HG02610 (cell line): ENCODE data around the gene EAF2.

Experiments used
- ATAC-seq: cut with Tn5 transposase; IDR thresholded peaks from one replicate; pipeline ENCODE4 v1.9.1; 2021; ENCODE audit warnings: mild to moderate bottlenecking, moderate library complexity; ENCODE audit not compliant: unreplicated experiment

The EAF2 gene

DNA sequence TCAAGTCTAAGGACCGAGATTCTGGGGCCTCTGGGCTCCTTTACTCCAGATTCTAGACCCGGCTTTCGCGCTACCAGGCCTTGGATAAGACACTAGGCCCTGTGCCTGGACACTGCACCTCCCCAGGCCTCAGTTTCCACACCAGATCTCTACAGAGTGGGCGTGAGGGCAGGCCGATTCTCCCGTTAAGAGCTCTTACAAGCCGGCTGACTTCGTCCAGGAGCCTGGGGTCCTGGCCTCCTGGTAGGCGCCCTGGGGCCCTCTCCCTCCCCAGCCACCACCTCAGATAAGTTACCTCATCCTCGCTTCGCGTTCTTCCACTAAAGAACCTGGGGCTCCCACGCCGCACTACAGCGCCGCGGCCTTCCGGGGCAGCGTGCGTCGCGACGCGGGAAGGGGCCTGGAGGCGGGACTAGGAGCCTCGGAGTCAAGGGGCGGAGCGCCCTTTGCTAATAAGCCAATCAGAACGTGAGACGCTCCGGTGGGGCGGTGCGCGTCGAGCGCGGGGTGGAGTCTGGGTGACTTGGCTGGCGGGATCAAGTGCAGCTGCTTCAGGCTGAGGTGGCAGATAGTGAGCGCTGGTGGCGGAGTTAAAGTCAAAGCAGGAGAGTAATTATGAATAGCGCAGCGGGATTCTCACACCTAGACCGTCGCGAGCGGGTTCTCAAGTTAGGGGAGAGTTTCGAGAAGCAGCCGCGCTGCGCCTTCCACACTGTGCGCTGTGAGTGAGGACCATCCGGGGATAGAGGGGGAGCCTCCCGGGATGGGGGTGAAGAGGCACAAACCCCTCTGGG is at the start of gene EAF2, which contains the start of gene IQCB1:
EAF2 (plus strand) TSS at position 539 of the 794 bp plus-strand sequence; CDS start at position 616, 77 bp downstream.
IQCB1 (minus strand) TSS at position 390 of the 794 bp plus-strand sequence. CDS start 6,100 bp downstream, outside the sequence.
- ATAC-seq, result peak; percentile 99

DNA sequence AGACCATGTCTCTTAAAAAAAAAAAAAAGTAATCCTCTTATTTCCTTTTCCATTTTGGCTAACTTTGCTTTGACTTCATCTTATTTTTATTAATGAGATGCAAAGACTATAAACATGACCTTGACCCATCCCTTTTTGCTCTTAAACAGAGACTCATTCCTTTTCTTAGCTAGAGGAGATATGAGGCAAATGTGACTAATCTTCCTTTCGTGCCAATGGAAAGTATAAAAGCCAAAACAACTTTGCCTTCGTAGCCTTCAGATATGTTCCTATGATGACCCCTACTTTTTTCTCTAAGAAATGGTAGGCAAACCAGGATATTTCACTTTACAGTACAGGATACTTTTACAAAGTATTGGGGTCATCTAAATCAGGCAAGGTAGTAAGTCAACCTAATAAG is 48.5 kb upstream of the EAF2 start:
- no peak for ATAC-seq

DNA sequence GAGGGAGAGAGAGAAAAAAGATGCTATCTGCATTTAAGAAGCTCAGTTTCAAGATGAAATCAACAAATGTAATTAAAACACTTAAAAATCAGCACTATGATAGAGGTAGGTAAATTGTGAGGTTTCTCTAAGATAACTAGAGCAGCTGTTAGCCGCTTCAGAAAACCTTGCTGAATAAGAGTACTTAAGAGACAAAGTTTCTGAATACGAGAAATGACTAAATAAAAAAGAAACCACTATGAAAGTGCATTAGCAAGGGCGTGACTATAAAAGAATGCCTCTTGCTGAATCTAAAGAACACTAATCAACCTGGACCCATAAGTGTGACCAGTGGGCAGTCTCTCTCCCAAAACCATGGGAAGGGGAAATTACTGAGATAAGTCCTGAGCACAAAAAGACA is 41.9 kb upstream of the EAF2 start:
- ATAC-seq, result peak; percentile 65

- no peak for ATAC-seq
Observed at GRCh38 chr3:121794264-121794983, 40.6 kb upstream of the EAF2 start.

GRCh38 chr3:121796970-121797369 is 38.0 kb upstream of the EAF2 start:
- no peak for ATAC-seq

GRCh38 chr3:121800906-121801305 is 34.1 kb upstream of the EAF2 start:
- ATAC-seq, result no peak

GRCh38 chr3:121803771-121804320 is 31.2 kb upstream of the EAF2 start:
- ATAC-seq, result no peak

GRCh38 chr3:121809249-121809648 is 25.8 kb upstream of the EAF2 start:
- peak; percentile 99 for ATAC-seq

- ATAC-seq, result no peak
Observed at GRCh38 chr3:121817753-121818152, 17.3 kb upstream of the EAF2 start.

DNA sequence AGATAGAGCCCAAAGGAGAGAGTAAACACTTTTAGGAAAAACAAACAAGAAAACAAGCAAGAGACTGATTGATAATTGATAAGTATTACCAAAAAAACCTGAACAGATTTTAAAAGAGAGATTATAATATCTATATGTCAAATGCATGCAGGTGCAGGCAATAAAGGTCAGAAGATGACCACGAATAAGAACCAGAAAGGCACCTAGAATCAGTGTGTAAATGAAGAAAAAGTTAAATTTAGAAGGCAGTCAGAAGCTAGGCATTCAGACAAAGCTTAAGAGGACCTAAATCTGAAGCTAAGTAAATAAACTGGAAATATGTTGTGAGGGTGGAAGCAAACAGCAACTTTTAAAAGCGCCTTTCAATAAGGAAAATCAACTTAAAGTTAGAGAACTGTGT is 16.4 kb upstream of the EAF2 start:
- no peak for ATAC-seq

DNA sequence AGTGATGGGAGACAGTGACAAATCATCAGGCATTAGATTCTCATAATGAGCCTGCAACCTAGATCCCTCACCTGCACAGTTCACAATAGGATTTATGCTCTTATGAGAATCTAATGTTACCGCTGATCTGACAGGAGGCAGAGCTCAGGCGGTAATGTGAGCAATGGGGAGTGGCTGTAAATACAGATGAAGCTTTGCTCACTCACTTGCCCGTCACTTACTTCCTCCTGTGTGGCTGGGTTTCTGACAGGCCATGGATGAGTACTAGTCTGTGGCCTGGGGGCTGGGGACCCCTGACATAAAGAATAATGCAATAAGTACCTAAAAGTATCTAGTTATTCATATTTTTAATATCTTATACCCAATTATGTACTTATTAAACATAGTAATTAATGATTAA is 15.8 kb upstream of the EAF2 start:
- ATAC-seq, result no peak

DNA sequence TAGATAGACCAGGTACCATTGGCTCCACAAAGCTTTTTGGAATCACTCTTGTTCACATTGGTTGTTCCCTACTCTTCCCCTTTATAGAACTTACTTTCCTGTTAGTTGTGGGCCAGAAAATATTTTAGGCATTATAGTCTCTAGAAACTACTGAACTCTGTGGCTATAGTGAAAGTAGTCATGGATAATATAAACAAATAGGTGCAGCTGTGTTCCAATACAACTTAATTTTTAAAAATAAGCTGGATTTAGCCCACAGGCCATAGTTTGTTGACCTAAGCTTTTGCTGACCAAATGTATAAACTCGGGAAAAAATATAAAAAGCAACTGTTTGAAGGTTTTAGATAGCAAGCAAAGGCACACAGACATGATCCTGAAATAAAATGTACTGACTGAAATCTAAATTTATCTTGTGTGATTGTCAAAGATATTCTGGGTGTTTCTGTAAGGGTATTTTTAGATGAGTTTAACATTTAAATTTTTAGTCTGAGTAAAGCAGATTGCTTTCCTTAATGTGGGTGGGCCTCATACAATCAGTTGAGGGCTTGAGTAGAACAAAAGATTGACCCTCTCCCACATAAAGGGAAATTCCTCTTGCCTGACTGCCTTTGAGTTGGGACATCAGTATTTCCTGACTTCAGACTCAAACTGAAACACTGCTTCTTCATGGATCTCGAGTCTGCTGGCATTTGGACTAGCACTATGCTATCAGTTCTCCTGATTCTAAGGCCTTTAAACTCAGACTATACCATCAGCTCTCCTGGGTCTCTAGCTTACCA is 13.4 kb upstream of the EAF2 start:
- no peak for ATAC-seq

- ATAC-seq, result no peak
Observed at GRCh38 chr3:121822973-121823372, 12.0 kb upstream of the EAF2 start.

DNA sequence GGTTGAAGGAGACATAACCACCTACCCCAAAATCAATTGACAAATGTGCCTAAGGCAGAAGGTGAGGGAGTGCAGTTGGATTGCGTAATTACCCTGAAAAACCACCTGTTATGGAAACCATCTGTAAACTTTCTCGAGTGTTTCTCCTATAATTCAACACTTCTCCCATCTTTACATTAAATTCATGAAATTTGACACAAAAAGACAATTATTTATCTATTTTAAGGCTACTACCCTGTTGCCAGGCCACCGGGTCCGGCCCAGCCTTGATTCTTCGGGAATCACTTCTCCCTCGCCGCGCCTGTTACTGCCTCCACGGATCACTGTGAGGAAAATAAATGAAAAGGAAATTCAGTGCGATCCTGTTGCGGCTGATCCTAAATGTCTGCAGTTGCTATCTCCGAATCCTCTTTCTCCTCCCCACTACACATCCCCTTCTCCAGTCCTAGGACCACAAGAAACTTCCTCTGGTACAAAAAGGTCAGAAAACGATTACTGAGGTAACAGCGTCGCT is 795 bp upstream of the EAF2 start:
- no peak for ATAC-seq

DNA sequence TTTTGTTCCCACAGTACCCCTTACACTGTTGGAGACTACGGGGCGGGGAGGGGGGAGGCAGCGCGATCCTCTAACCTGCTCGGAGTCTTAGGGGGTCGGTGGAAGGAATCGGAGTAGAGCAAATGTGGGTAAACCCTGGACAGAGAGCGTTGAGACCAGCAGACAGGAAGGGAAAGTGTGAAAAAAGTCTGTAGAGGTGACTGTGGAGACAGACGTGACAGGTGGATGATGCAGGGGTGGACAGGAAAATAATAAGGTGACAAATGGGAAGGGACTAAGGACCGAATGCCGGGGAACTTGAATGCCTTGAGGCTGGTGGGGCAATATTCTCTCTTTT is 424 bp downstream of the EAF2 start:
- peak; percentile 20 for ATAC-seq

DNA sequence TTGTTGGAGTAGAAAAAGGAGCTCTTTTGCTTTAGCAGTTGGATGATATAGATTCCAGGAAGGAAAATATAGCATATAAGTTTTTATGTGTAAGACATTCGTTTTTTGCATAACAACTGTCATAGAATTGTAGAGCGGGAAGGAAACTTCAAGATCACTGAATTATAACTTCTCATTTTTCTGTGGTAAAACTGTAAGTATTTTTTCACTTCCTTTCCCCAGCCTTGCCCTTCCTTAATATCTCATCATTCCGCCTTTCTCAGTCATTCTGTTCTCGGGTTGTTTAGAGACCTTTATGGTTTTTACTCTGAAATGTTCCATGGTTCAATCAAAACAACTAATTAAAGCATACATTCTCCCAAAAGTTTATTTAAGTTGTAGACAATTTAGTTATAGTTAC is 1.1 kb downstream of the EAF2 start:
- no peak for ATAC-seq

GRCh38 chr3:121836481-121836880 is 1.5 kb downstream of the EAF2 start:
- no peak for ATAC-seq

DNA sequence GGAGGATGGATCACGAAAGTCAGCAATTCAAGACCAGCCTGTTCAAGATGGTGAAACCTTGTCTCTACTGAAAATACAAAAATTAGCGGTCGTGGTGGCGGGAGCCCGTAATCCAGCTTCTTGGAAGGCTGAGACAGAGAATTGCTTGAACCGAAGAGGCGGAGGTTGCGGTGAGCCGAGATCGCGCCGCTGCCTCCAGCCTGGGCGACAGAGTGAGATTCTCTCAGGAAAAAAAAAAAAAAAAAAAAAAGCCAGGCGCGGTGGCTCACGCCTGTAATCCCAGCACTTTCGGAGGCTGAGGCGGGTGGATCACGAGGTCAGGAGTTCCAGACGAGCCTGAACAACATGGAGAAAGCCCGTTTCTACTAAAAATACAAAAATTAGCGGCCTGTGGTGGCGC is 5.0 kb downstream of the EAF2 start:
- no peak for ATAC-seq

DNA sequence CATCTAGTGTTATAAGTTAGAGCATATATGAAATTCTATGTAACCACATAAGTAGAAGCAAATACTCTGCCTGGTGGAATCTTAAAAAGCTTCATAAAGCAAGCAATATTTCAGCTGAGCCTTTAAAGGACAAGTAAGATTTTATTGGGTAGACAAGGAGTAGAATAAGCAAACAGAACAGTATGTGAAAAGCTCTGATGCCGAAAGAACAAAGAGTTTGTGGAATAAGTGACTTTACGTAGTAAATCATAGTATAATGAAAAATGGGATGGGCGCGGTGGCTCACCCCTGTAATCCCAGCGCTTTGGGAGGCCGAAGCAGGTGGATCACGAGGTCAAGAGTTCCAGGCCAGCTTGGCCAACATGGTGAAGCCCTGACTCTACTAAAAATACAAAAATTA is 9.9 kb downstream of the EAF2 start:
- ATAC-seq, result no peak

DNA sequence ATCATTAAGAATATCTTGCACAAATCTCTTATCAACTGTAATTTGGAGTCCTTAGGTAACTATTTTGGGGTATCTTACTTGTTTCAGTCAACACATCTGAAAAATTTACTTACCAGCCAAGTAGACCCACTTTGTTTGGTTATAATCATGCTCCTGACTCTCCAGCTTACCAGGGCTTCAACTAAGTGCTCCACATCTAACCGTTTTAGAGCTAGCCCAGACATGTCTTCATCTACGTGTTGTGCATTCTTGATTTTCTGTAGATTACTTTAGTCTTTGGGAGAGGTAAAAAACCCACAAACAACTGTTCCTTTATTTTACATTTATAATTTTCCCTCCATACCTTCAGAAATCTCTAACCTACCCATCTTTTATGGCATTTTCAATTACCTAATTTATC is 17.2 kb downstream of the EAF2 start:
- no peak for ATAC-seq

- ATAC-seq, result no peak
Observed at GRCh38 chr3:121855555-121855954, 20.5 kb downstream of the EAF2 start.
